Panc1 (cell line): ENCODE results near the gene CGNL1. TPM values are rescaled to one million over a fixed set of nuclear protein-coding genes. Genes with fewer than 3 reads are reported as not detected.

Source experiments
- ATAC-seq: fragments of 200-7000 bp; cut with Tn5 transposase; 2 replicates; pipeline ENCODE4 v1.9.1; 2020; ENCODE audit warnings: mild to moderate bottlenecking, moderate library complexity
- BruUV-seq: library from RNA; stranded (reverse); fragments of 400-500 nt; replicated peaks from 2 replicates; lab custom pipeline; 2021; lab: Mats Ljungman, UMichigan
- CTCF ChIA-PET: fragments of 300-600 bp; sonication (Branson Sonifier 250); formaldehyde crosslinking; loops from one replicate; lab custom pipeline; 2022; ENCODE audit warnings: antibody characterized with exemption; lab: Charles Lee
- POLR2A ChIA-PET: fragments of 300-600 bp; sonication (Branson Sonifier 250); formaldehyde crosslinking; loops from one replicate; lab custom pipeline; 2022; ENCODE audit warnings: antibody characterized with exemption; lab: Charles Lee
- DNase-seq: peaks from one replicate; pipeline ENCODE4 v3.0.0-alpha.2; 2010; ENCODE audit warnings: low read depth, low spot score
- H3K27ac ChIP-seq: 2 replicates; pipeline ENCODE4 v1.5.1; 2011; ENCODE audit warnings: mild to moderate bottlenecking, low read length, inconsistent platforms
- H3K27me3 ChIP-seq: fragments of 200-500 bp; sonication (Bioruptor generic); 2 replicates; pipeline ENCODE4 v1.6.0; 2014; ENCODE audit warnings: low read length, inconsistent platforms; ENCODE audit not compliant: control insufficient read depth, insufficient read depth
- H3K36me3 ChIP-seq: fragments of 200-500 bp; sonication (Bioruptor generic); 2 replicates; pipeline ENCODE4 v1.5.1; 2014; ENCODE audit warnings: inconsistent platforms, mild to moderate bottlenecking, low read length, moderate library complexity; ENCODE audit not compliant: control insufficient read depth, insufficient read depth
- H3K4me1 ChIP-seq: 2 replicates; pipeline ENCODE4 v1.5.1; 2011; ENCODE audit warnings: inconsistent platforms, mild to moderate bottlenecking, low read length, moderate library complexity; ENCODE audit not compliant: control insufficient read depth, insufficient read depth
- H3K4me3 ChIP-seq, 2 experiments: 2 replicates each; pipeline ENCODE4 v1.5.1; 2011 to 2012; ENCODE audit warnings: low read depth in 2 of 2, low read length in 2 of 2, mild to moderate bottlenecking in 2 of 2, inconsistent platforms in 1 of 2, moderate library complexity in 1 of 2
- H3K9me3 ChIP-seq: fragments of 200-500 bp; sonication (Bioruptor generic); 2 replicates; pipeline ENCODE4 v1.5.1; 2014; ENCODE audit warnings: low read depth, mild to moderate bottlenecking, inconsistent platforms, low read length, moderate library complexity; ENCODE audit not compliant: control insufficient read depth, insufficient read depth
- POLR2AphosphoS5 ChIP-seq: IDR thresholded peaks from 2 replicates; pipeline ENCODE4 v1.6.1; 2012; ENCODE audit warnings: mild to moderate bottlenecking, low read depth, low read length, moderate library complexity
- SIN3A ChIP-seq: IDR thresholded peaks from 2 replicates; pipeline ENCODE4 v1.6.1; 2012; ENCODE audit warnings: low read depth, mild to moderate bottlenecking, low read length, moderate library complexity, borderline replicate concordance; ENCODE audit not compliant: insufficient read depth
- TCF7L2 ChIP-seq: IDR thresholded peaks from 2 replicates; pipeline ENCODE4 v1.6.1; 2011; ENCODE audit warnings: mild to moderate bottlenecking, low read depth, low read length, inconsistent platforms
- in situ Hi-C: cut with HindIII; loops from 2 replicates; pipeline ENCODE4 v1.10.0; 2016; ENCODE audit warnings: low sequenced_read_pairs, low pct_unique_long_range_greater_than_20kb
- intact Hi-C: fragments of 100-400 bp; cut with micrococcal nuclease; formaldehyde crosslinking; loops from one replicate; pipeline ENCODE4 v1.10.0; 2022; ENCODE audit not compliant: unreplicated experiment
- total RNA-seq: library from RNA; stranded (reverse); gene quantifications from one replicate; pipeline ENCODE4 v1.2.1, GENCODE V29; 2021; ENCODE audit not compliant: unreplicated experiment
- TF ChIP-seq, protein P1 (sequence below): fragments of 450-650 bp; IDR thresholded peaks from 2 replicates; pipeline ENCODE4 v1.5.1; 2017; ENCODE audit warnings: mild to moderate bottlenecking
- TF ChIP-seq, protein P2 (sequence below), 2 experiments: IDR thresholded peaks; 2 replicates each; pipeline ENCODE4 v1.6.1; 2011 to 2012; ENCODE audit warnings: low read depth in 2 of 2, control low read depth in 1 of 2, low read length in 1 of 2, mild to moderate bottlenecking in 1 of 2, moderate library complexity in 1 of 2; ENCODE audit not compliant: insufficient read depth in 1 of 2

CGNL1 gene
- total RNA-seq, 1 experiment from 2014 or later: 3.5 TPM

DNA sequence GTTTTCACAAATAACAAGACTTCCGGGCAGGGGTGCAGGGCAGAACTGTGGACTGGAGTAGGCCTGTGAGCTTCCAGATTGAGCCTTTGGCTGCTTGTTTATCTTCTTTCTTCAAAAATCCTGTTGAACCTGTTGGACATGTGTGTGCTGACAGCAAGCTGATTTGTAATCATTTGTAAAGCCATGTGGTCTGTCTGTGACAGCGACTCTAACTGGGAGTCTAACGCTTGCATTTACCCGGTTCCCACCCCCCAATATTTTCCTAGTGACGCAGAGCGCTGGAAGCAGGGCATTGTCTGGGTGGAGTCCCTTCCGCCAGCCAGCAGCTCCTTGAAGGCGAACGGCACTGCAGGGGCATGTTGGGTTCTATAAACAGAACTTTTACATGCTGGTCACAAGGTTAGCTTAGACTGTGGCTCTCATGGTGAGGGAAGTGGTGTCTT, 129.7 kb downstream of the CGNL1 start:
- intact Hi-C loops: no loop called here
- no peaks in the 10 kb centered on the region; the same call in 1 of the 2 replicates for H3K4me1 ChIP-seq

DNA sequence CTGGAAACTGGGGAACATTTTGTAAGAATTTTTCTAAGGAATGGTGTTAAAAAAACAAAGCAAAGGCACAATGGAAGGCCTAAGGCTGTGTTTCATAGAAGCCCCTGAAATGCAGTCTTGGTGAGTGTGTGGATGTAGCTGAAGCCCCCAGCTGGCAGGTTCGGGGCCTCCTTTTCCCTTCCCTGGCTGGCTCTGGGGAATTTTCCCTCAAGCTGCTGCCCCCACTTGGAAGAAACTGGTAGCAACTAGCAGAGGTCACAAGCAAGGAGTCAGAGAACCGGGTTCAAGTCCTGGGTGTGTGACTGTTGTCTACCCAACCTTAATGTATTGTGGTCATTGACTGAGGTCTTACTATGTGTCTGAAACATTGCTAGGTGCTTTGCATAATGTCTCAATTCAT, 130.1 kb downstream of the CGNL1 start:
- intact Hi-C loops: no loop called here
- POLR2A ChIA-PET: no interaction called here
- Histone ChIP-seq H3K9me3 (no peaks in the 10 kb centered on the region), H3K4me1 (no peaks in the 10 kb centered on the region; the same call in 1 of the 2 replicates), H3K27ac (no peak overlapping the region), H3K36me3 (no peaks in the 10 kb centered on the region), H3K4me3 (no peak overlapping the region), H3K27me3 (no peaks in the 10 kb centered on the region)
- no peak for ATAC-seq
- in situ Hi-C loops: no loop called here
- BruUV-seq: no TSS peak
- CTCF ChIA-PET: no interaction called here
- no peak for DNase-seq
- no peak for TF ChIP-seq TCF7L2
- TF ChIP-seq SIN3A: no peak
- no peak for TF ChIP-seq POLR2AphosphoS5
- TF ChIP-seq, protein P1, sequence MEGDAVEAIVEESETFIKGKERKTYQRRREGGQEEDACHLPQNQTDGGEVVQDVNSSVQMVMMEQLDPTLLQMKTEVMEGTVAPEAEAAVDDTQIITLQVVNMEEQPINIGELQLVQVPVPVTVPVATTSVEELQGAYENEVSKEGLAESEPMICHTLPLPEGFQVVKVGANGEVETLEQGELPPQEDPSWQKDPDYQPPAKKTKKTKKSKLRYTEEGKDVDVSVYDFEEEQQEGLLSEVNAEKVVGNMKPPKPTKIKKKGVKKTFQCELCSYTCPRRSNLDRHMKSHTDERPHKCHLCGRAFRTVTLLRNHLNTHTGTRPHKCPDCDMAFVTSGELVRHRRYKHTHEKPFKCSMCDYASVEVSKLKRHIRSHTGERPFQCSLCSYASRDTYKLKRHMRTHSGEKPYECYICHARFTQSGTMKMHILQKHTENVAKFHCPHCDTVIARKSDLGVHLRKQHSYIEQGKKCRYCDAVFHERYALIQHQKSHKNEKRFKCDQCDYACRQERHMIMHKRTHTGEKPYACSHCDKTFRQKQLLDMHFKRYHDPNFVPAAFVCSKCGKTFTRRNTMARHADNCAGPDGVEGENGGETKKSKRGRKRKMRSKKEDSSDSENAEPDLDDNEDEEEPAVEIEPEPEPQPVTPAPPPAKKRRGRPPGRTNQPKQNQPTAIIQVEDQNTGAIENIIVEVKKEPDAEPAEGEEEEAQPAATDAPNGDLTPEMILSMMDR: peak; percentile 24
- TF ChIP-seq, protein P2, sequence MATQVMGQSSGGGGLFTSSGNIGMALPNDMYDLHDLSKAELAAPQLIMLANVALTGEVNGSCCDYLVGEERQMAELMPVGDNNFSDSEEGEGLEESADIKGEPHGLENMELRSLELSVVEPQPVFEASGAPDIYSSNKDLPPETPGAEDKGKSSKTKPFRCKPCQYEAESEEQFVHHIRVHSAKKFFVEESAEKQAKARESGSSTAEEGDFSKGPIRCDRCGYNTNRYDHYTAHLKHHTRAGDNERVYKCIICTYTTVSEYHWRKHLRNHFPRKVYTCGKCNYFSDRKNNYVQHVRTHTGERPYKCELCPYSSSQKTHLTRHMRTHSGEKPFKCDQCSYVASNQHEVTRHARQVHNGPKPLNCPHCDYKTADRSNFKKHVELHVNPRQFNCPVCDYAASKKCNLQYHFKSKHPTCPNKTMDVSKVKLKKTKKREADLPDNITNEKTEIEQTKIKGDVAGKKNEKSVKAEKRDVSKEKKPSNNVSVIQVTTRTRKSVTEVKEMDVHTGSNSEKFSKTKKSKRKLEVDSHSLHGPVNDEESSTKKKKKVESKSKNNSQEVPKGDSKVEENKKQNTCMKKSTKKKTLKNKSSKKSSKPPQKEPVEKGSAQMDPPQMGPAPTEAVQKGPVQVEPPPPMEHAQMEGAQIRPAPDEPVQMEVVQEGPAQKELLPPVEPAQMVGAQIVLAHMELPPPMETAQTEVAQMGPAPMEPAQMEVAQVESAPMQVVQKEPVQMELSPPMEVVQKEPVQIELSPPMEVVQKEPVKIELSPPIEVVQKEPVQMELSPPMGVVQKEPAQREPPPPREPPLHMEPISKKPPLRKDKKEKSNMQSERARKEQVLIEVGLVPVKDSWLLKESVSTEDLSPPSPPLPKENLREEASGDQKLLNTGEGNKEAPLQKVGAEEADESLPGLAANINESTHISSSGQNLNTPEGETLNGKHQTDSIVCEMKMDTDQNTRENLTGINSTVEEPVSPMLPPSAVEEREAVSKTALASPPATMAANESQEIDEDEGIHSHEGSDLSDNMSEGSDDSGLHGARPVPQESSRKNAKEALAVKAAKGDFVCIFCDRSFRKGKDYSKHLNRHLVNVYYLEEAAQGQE (IDR thresholded peaks at IDR 0.05; ENCODE audit: insufficient read depth in 1 of 2, low read depth in 2 of 2, low read length in 1 of 2): no peak

More for the DNA sequence above, 129.7 kb downstream of the CGNL1 start:
- in situ Hi-C loops: no loop called here
- no peaks in the 10 kb centered on the region for H3K36me3 ChIP-seq
- H3K27ac ChIP-seq: no peak overlapping the region
- no peak for DNase-seq
- ChIA-PET POLR2A (no interaction called here), CTCF (no interaction called here)
- no peak for ATAC-seq
- TF ChIP-seq, protein P2 (IDR thresholded peaks at IDR 0.05; ENCODE audit: insufficient read depth in 1 of 2, low read depth in 2 of 2, low read length in 1 of 2): no peak
- TF ChIP-seq TCF7L2 (no peak), SIN3A (no peak), POLR2AphosphoS5 (no peak)
- H3K4me3 ChIP-seq: no peak overlapping the region
- BruUV-seq: no TSS peak
- no peaks in the 10 kb centered on the region for H3K27me3 ChIP-seq
- no peaks in the 10 kb centered on the region for H3K9me3 ChIP-seq
